GM21515 (cell line): Measurements from ENCODE around the gene DLX3.

ENCODE experiments used
- ATAC-seq: cut with Tn5 transposase; IDR thresholded peaks from one replicate; pipeline ENCODE4 v1.9.1; 2021; ENCODE audit not compliant: unreplicated experiment

Gene DLX3

DNA sequence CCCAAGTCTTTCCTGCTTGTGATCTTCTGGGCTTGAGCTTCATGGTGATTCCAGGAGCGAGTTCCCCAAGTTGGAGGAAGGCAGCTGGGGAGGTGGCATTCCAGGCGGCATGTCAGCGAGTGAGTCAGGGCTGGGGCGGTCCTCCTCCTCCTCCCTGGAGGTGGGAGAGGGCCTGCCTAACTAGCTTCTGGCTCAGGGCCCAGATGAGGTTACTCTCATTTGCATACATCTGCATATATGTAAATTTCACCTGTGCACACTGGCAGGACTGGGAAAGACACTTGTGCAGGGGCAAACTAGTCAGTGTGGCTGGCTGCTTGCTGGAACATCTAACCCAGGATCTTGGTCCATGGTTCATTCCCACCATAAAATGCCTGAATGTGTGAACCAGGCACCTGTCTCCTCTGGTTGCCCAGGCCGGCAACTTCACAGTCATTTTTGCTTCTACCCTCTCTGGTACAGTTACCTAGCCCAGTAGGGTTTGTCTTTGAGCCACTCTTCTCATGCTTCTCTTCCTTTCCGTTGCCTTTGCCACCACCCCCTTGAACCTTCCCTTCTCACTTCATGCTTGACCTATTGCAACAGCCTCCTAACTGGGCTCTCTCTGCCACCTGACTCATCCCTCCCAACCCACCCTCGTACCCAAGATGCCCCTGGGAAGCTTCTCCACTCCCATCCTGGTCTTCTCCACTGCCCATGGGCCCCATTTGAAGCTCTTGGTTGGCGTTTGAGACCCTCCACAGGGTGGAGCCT, 35.7 kb downstream of the DLX3 start:
- no peak for ATAC-seq

DNA sequence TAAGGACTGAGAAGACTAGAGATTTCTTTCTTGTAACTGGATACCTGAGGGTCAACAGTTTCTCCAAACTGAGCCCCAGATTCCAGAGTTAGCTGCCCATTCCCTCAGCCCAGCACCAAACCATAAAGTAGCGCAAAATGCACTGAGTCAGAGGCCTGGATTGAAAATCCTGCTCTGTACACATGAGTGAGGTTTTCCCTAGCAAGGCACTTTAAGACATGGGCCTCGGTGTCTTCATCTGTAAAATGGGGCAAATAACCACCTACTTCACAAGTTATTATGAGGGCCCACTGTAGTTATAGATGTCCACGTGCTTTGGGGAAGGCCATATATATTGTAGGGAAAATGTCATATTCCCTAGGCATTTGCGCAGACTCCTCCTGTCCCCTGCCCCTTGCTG, 36.3 kb downstream of the DLX3 start:
- ATAC-seq: no peak

DNA sequence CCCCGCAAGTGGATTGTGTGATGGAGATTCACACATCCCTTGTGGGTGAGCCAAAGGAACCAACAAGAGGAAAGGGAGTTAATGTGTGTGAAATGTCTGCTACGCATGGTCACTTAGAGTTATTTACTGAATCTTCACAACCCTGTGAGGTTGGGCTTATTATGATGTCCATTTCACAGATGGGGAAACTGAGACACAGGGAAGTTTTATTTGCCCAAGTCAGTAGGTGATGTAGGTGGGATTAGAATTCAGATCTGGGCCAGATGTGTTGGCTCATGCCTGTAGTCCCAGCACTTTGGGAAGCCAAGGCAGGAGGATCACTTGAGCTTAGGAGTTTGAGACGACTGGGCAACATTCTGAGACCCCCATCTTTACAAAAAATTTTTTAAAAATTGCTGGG, 37.7 kb downstream of the DLX3 start:
- no peak for ATAC-seq

DNA sequence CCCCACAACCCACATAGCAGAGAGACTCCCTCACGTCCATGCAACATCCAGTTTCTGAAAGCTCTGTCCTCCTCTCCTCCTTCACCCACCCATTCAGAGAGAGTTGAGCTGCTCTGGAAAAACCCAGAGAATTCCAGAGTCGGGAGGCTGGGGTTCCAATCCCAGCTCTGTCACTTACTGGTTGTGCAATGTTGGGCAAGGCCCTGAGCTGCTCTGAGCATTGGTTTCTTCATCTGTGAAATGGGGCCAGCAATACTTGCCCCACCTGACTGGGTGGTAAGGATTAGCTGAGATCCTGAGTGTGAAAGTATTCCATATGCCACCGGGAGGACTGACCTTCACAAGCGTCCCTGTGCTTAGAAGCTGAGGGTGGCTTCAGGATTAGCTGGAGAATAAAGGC, 38.2 kb downstream of the DLX3 start:
- no peak for ATAC-seq

DNA sequence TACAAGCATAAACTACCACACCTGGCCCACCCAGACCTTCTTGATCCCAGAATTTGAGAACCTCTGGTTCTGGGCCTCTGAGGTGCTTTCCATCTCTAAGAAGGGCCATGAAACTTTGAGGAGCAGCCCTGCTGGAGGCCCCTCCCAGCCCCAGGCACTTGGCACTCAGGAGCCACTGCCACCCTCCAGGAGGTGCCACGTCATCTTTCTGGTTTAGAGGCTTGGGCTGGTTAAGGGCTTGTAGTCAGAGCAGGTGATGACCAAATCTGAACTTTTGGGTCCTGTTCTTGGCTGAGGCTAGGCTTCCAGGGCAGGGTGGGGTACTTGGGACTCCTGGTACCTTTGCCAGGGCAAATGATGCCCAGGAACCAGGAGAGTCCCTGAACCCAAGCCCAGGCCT, 39.9 kb downstream of the DLX3 start:
- ATAC-seq: no peak

DNA sequence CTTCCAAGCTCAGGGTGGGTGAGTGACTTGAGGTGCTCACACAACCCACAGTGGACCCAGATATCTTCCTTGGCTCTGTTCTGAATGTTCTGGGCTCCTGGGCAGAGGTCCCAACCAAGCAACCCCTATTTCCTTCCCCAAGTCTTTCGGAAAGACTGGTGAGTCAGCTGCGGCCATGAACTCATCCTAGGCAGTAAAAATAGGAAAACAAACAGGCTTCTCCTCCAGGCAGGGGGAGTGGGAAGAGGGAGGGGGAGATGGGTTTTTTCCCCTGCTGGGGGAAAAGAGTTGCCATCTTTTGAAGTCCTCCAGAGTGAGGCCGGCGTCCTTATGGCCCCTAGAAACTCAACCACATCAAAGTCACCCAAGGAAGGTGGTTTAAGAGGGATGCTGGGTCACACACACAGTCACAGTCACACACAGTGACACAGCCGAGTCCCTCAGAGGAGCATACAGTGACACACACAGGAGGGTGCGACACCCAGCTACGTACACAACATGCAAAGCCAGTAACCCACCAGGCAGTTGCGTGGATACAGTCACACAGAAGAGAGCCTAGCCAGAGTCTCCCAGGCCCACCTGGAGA, 42.0 kb downstream of the DLX3 start:
- no peak for ATAC-seq

DNA sequence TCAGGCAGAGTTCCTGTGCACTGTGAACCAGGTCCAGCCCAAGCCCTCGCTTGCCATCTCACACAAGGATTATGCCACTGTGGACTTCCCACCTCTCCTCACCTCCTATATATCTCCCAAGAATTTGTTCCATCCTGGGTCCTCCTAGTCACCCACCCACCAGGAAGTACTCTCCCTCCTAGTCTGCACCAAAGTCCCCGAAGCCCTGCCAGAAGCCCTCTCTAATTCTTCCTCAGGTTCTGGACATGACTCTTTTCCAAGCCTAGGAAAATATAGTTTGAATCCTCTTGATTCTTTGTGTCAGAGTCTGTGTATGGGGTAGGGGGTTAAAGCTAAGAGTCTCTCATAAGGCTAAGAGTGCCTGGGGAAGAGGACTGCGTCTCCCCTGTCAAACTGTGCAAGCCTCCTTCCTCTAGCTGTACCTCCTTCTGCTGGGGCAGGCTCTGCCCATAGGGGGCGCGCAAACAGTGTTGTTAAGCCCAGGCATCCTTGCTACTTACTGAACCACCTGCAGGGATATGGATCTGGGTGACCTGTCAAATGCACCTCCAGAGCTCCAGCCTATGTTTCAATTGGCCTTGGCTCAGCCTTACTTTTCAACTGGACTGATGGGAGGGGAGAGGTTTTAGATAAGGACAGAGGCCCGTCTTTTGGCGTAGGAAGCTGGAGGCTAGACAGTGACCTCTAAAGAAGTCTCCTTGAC, 42.7 kb downstream of the DLX3 start:
- ATAC-seq: no peak

DNA sequence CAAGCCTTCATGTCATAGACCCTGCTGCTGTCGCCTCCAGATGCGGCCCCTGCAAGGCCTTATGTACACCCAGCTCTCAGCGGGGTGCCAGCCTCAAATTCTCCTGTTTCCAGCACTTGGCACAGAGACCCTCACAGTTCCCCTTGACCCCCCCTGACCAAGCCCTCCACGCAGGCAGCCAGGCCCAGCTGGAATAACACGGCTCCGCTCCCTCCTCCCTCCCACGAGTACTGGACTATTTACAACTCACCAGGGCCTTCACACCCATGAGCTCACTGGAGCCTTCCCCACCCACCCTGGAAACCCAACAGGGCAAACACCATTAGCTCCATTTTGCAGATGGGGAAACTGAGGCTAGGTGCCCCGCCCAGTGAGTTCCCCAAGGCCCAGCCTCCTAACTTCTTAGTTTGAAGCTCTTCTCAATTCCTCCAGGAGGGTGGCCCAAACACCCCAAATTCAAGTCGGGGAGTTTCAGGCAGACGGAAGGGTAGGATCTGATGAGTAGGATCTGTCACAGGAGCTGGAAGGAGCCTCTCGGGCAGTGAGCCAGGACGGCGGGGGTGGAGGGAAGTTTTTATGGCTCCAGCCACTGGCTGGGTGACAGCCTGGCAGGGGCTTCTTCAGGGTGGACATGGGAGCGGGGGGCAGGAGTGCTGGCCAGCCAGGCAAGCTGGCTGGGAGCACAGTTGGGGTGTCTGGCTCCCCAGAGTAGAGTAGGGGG, 43.5 kb downstream of the DLX3 start:
- no peak for ATAC-seq

DNA sequence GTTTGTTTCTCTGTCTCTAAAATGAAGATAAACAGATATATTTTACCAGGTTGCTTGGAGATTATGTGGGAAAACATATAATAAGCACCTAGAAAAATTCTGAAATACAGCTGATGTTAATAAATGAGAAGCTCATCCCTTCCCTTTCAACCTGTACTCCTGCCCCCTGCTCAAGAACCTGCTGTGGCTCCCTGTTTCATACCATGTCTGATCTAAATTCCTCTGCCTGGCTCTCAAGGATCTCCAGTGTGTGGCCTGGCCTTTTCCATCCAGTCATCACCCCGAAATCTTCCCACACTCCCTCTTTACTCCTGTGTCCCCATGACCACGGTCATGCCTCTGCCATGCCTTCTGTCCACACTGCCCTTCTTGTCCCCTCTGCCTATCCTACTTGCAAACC, 45.4 kb downstream of the DLX3 start:
- ATAC-seq: no peak

DNA sequence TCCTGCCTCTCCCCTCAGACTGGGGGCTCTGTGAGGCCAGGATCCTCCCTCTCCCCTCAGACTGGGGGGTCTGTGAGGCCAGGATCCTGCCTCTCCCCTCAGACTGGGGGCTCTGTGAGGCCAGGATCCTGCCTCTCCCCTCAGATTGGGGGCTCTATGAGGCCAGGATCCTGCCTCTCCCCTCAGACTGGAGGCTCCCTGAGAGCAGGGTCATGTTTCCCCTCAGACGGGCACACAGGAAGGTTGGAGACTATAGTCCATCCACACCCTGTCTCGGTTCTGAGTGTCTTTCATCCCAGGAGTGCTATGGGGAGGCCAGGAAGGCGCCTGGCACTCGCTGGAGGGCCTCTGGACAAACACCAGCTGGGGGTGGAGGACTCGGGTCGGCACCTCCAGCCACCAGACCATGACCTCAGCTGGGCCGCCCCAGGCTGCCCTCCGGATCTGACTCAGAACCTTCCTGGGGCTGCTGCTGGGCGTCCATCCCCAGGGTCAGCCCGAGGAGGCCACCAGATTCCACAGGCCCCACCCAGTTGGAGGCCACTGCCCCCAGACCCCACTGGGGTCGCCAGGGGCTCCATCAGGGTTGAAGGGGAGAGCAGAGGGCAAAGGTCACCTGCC, 48.0 kb downstream of the DLX3 start:
- no peak for ATAC-seq

DNA sequence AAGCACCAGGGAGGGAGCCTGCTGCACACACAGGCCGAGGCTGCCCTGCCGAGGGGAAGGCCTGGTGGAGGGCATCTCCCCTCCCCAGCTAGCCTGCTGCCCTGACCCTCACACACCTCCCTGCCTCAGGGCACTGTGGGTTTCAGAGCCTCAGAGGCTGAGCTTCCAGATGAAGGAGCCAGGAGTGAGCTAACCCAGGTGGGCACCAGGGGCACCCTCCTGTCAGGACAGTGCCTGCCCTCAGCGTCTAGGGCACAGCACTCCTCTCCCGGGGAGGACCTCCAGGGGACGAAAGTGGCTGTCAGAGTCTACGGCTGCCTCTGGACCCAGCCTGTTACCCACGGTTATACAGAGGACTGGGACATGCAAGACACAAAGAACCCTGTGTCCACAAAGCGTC, 48.8 kb downstream of the DLX3 start:
- no peak for ATAC-seq

DNA sequence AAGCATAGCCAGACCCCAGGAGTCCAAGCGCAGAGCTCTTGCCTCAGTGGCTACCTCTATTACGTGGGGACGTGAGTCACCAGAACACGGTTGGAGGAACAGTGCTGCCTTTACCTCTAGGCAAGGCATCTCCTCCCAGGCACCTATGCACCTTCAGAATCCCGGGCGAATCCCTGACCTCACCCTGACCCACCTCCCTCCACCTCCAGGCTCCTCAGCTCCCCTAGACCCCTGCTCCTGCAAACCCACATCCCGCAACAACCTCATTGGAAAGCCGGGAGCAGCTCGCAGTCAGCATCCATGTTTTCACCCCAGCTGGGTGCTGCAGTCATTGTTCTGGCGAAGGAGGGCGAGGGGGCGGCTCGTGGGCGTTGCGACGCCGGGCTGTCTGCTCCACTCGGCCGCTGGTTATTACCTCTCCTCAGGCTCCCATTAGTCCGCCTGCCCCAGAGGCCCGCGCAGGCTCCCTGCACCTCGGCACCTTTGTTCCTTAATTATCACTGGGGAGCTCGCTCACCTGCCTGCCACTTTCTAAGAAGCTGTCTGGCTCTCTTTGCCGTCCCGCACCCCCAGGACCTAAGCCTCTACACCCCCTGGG, 50.7 kb downstream of the DLX3 start:
- no peak for ATAC-seq

DNA sequence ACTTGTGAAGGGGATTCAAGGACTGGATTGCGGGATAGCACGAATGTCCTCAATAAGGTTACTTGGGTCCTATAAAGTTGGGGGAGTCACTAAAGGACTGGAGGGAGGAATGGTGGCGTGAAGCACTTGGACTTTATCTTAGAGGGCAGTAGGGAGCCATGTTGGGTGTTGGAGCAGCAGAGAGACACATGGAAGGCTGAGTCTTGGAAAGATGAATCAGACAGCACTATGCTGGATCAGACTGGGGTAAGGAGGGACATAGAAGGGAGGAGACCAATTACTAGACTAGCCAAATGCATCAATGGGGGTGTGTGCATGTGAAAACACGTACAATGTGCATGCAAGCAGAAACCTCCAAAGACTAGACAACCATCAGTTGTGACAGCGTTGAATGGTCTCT, 52.1 kb downstream of the DLX3 start:
- ATAC-seq: no peak

DNA sequence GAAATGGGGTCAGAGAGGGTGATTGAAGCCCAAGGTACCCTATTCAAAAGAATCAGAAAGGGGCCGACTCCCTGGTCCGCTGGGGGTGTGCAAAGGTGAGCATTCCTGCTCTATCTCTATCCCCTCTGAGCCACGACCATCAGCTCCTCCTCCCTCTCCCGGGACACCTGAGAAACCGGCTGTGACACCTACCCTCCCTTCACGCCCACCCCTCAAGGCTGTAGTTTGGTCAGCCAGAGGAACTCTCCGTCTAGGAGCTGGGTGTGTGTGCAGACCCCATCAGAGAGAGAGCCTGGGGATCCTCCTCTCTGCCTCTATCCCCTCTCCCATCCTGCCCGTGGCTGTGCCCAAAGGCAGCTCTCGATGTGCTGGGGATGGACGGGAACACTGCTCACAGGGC, 53.6 kb downstream of the DLX3 start:
- no peak for ATAC-seq
